CD4-positive, CD25-positive, alpha-beta regulatory T cell (primary cell): ENCODE measurements around the gene HCN3. TPM values are rescaled to one million over a fixed set of nuclear protein-coding genes. Genes with fewer than 3 reads are reported as not detected.
"Not testable (repeated sequence)": the region's sequence is repeated elsewhere in the genome, so short reads cannot be mapped to it uniquely, and the experiment has no call there.

ENCODE experiments used
- ATAC-seq, 2 donors: fragments of 150-1000 bp; cut with Tn5 transposase; one replicate each; pipeline ENCODE4 v1.10.0; 2021; ENCODE audit warnings: low read depth in 2 of 2, moderate number of reproducible peaks in 2 of 2, moderate library complexity in 1 of 2
- DNase-seq, 3 donors: peaks; one replicate each; pipeline versions ENCODE4 v3.0.0 to v3.0.0-alpha.2; 2012 to 2022; ENCODE audit warnings: mixed read lengths in 1 of 3
- H3K27ac ChIP-seq: one replicate; pipeline ENCODE4 v1.7.0; 2013; ENCODE audit warnings: mild to moderate bottlenecking, low read length; ENCODE audit not compliant: insufficient read depth, poor library complexity, severe bottlenecking
- H3K27me3 ChIP-seq: one replicate; pipeline ENCODE4 v1.7.0; 2013; ENCODE audit warnings: low read length; ENCODE audit not compliant: control insufficient read depth, insufficient read depth
- H3K36me3 ChIP-seq: one replicate; pipeline ENCODE4 v1.7.0; 2013; ENCODE audit warnings: mild to moderate bottlenecking, low read length, moderate library complexity; ENCODE audit not compliant: control insufficient read depth, insufficient read depth
- H3K4me1 ChIP-seq: 2 replicates; pipeline ENCODE4 v1.7.0; 2013; ENCODE audit warnings: mild to moderate bottlenecking, low read length; ENCODE audit not compliant: insufficient read depth, control insufficient read depth, poor library complexity, severe bottlenecking
- H3K4me3 ChIP-seq: one replicate; pipeline ENCODE4 v1.7.0; 2013; ENCODE audit warnings: low read depth, mild to moderate bottlenecking, low read length, moderate library complexity
- H3K9me3 ChIP-seq, 2 experiments: 1 replicate in 1 of 2; 2 replicates in 1 of 2; pipeline ENCODE4 v1.7.0; 2013; ENCODE audit warnings: low read length in 2 of 2, mild to moderate bottlenecking in 1 of 2, moderate library complexity in 1 of 2; ENCODE audit not compliant: control insufficient read depth in 2 of 2
- H3K27ac Mint-ChIP-seq, 3 donors: one replicate each; pipeline ENCODE4 v1.8.0; 2020 to 2022; ENCODE audit warnings: mild to moderate bottlenecking in 3 of 3, mixed read lengths in 3 of 3, moderate library complexity in 2 of 3
- H3K27me3 Mint-ChIP-seq: one replicate; pipeline ENCODE4 v1.8.0; 2022; ENCODE audit warnings: mild to moderate bottlenecking, mixed read lengths
- H3K36me3 Mint-ChIP-seq: one replicate; pipeline ENCODE4 v1.8.0; 2020; ENCODE audit warnings: mixed read lengths
- H3K4me1 Mint-ChIP-seq, 4 donors: one replicate each; pipeline ENCODE4 v1.8.0; 2020 to 2022; ENCODE audit warnings: mixed read lengths in 4 of 4, mild to moderate bottlenecking in 1 of 4
- H3K4me3 Mint-ChIP-seq, 4 donors: one replicate each; pipeline ENCODE4 v1.8.0; 2020 to 2022; ENCODE audit warnings: mild to moderate bottlenecking in 4 of 4, mixed read lengths in 4 of 4, moderate library complexity in 3 of 4
- H3K9me3 Mint-ChIP-seq, 7 donors: one replicate each; pipeline ENCODE4 v1.8.0; 2020 to 2022; ENCODE audit warnings: mixed read lengths in 7 of 7, mild to moderate bottlenecking in 3 of 7, moderate library complexity in 2 of 7
- polyA plus RNA-seq, 4 donors: library from polyadenylated mRNA; unstranded; fragments of 300-500 nt; fragmentation: Illumina TruSeq; gene quantifications; one replicate each; pipeline ENCODE4 v1.2.3, GENCODE V29; 2021
- total RNA-seq: library from RNA; stranded (reverse); gene quantifications from one replicate; pipeline ENCODE4 v1.2.3, GENCODE V29; 2022

Gene HCN3
- total RNA-seq (1.5 TPM), polyA plus RNA-seq (under 1 TPM in 3 of 4 donors, not detected in 1; 0.07 to 0.15 (median 0.11) TPM)

DNA sequence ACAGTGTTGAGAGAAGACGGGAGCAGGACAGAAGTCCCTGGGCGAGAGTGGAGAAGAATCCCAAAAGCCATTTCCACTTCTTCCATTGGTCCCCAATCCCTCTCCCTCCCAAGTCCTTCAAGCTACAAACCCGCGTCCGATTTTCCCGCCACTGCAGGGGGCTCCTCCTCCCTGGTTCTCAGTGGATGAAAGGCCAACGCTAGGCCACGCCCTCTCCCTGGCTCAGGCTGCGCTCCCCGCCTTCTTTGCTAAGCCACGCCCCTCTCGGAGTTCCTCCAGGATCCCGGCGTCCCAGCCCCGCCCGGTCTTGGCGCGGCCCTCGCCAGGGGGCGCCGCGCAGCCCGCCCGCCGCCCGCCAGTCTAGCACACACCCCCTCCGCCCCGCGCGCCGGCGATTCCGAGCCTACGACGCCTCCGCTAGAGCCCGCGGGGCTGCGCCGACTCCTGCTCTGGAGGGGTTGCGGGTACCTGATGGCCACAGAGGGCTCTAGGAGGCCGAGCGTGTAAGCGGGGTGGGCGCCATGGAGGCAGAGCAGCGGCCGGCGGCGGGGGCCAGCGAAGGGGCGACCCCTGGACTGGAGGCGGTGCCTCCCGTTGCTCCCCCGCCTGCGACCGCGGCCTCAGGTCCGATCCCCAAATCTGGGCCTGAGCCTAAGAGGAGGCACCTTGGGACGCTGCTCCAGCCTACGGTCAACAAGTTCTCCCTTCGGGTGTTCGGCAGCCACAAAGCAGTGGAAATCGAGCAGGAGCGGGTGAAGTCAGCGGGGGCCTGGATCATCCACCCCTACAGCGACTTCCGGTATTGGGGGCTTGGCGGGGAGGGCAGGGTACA, at the start of gene HCN3:
Gene HCN3 (plus strand): TSS at position 394 of the 832 bp plus-strand sequence. CDS start 128 bp downstream, at position 522.
- Histone ChIP-seq H3K4me3 (peak within 1 kb of the TSS; percentile 80), H3K4me1 (peaks cover 35% of the 10 kb centered on the region), H3K27me3 (no peaks in the 10 kb centered on the region), H3K9me3 (no peaks in the 10 kb centered on the region), H3K27ac (peak within 1 kb of the TSS; percentile 55), H3K36me3 (no peaks in the 10 kb centered on the region)
- peak; percentile 65 to 90 (median 88) for DNase-seq
- H3K4me1 Mint-ChIP-seq = peaks cover 16 to 44% (median 24%) of the 10 kb centered on the region in 4 donors
- peak within 1 kb of the TSS; percentile 38 to 70 (median 65) for H3K27ac Mint-ChIP-seq
- H3K9me3 Mint-ChIP-seq = no peaks in the 10 kb centered on the region
- ATAC-seq = peak; percentile 43 to 44
- H3K36me3 Mint-ChIP-seq = no peaks in the 10 kb centered on the region
- peaks cover 6% of the 10 kb centered on the region for H3K27me3 Mint-ChIP-seq
- peak within 1 kb of the TSS; percentile 78 to 93 (median 87) for H3K4me3 Mint-ChIP-seq

DNA sequence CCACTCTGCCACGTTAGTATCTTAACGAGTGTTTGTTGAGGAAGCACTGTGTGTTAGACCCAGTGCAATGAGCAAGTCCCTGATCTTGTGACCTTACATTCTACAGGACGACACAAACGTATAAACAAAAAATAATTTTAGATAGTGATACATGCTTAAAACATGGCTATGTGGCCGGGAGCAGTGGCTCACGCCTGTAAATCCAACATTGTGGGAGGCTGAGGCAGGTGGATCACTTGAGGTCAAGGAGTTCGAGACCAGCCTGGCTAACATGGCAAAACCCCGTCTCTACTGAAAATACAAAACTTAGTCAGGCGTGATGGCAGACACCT, 49.2 kb upstream of the HCN3 start:
- Mint-ChIP-seq H3K27ac (peak overlapping the region; percentile 84 to 97 (median 94)), H3K36me3 (no peaks in the 10 kb centered on the region)
- H3K27ac ChIP-seq = peak overlapping the region; percentile 83

DNA sequence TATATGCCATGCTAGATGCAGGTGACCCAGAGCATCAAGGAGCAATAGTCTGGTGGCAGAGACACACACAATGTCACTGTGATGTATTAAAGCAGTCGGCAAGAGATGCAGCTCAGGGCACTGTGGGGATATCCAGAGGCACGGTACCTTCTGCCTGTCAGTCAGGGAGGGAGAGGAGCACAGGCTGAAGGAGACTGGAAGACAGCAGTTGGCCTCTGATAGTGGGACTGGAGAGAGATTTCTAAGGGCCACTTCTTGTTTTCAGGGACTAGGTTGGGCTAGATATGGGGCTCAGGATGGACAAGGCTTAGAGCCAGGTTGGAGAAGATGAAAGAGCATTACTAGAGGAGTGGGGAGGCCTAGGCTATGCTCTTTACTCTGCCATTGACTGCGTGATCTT, 46.0 kb upstream of the HCN3 start:
- not testable (repeated sequence) for H3K27ac ChIP-seq, H3K9me3 Mint-ChIP-seq, H3K36me3 Mint-ChIP-seq, H3K9me3 ChIP-seq, H3K4me3 Mint-ChIP-seq, H3K36me3 ChIP-seq, ATAC-seq, H3K27me3 ChIP-seq, H3K27me3 Mint-ChIP-seq, H3K4me3 ChIP-seq, DNase-seq
- H3K4me1 ChIP-seq = peaks cover 25% of the 10 kb centered on the region
- Mint-ChIP-seq H3K27ac (peak overlapping the region in 2 of 3 donors; percentile 21 to 62), H3K4me1 (peaks cover 12 to 32% (median 15%) of the 10 kb centered on the region in 4 donors)

More for the DNA sequence above, 49.2 kb upstream of the HCN3 start:
- ATAC-seq (no peak), DNase-seq (no peak)
- H3K4me3 Mint-ChIP-seq = peak overlapping the region; percentile 86 to 97 (median 92)
- Histone ChIP-seq H3K9me3 (no peaks in the 10 kb centered on the region), H3K4me1 (peaks cover 23% of the 10 kb centered on the region), H3K27me3 (no peaks in the 10 kb centered on the region), H3K36me3 (no peaks in the 10 kb centered on the region), H3K4me3 (peak overlapping the region; percentile 90)
- no peaks in the 10 kb centered on the region for H3K27me3 Mint-ChIP-seq
- H3K4me1 Mint-ChIP-seq = peaks cover 12 to 35% (median 15%) of the 10 kb centered on the region in 4 donors
- no peaks in the 10 kb centered on the region for H3K9me3 Mint-ChIP-seq

DNA sequence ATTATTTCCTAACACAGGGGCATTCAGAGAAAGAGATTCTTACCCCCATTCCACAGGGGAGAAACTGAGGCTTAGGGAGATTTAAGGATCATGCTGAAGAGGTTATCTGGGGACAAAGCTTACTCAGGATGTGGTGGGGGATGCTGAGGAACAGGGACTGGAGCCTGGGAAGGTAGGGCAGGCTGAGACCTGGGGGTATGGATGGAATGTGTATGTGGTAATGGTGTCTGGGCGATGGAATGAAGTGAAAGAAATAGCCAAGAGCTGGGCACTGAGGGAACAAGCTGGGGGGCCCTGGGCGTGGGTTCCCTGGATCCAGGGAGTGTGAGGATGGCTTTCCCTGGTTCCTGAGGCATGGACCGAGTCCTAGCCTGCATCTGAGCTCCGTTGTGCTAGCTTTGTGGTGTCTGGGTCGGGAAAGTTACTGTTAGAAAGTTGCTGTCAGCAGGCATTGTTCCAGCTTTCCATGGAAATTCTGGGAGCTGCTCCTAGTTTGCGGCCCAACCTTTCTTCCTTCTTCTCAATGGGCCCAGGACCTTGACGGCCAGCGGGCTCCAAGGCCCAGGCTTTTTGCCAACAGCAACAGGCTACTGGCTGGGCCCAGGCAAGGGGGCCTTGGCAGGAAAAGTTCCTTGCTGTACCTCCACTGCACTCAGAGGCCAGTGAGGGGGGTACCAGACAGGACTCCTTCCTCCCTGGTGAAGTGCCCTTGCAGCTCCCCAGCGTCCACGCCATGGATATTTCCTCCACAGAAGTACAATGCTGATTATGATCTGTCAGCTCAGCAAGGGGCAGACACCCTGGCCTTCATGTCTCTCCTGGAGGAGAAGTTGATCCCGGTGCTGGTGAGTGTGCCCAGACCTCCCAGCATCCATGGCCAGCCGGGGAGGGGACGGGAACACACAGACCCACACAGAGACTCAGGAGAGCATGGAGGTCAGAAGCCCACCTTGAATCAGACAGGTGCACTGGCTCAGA, 45.0 kb upstream of the HCN3 start:
- H3K27me3 ChIP-seq, H3K9me3 Mint-ChIP-seq, H3K27ac ChIP-seq, H3K4me3 ChIP-seq, H3K27me3 Mint-ChIP-seq, H3K9me3 ChIP-seq, DNase-seq, ATAC-seq, H3K4me3 Mint-ChIP-seq: not testable (repeated sequence)
- Histone ChIP-seq H3K36me3 (peaks cover 12% of the 10 kb centered on the region), H3K4me1 (peaks cover 15% of the 10 kb centered on the region)
- Mint-ChIP-seq H3K36me3 (peaks cover 16% of the 10 kb centered on the region), H3K27ac (peak overlapping the region in 1 of 3 donors; percentile 21), H3K4me1 (peaks cover 6 to 28% (median 13%) of the 10 kb centered on the region in 4 donors)

DNA sequence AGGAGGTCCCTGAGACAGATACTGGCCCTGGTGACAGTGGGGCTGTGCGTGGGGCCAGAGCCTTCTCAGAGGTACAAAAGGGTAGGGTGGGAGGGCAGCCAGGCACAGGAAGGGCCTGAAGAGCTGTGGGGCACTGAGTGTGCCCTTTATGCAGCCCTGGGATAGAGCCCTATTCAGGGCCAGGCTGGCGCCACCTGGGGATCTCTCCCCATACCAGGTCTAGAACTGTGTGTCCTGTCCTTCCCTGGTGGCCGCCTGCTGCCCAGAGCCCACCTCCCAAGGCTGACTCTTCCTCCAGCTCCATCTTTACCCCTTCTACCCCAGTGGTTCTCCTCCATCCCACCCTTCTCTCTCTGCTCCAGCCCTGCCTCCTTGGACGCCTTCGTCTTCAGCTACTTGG, 43.8 kb upstream of the HCN3 start:
- not testable (repeated sequence) for H3K27ac ChIP-seq, H3K27ac Mint-ChIP-seq, H3K27me3 Mint-ChIP-seq, H3K4me3 Mint-ChIP-seq, ATAC-seq, DNase-seq, H3K4me1 ChIP-seq, H3K27me3 ChIP-seq, H3K9me3 ChIP-seq, H3K9me3 Mint-ChIP-seq, H3K4me3 ChIP-seq
- Mint-ChIP-seq H3K36me3 (peaks cover 20% of the 10 kb centered on the region), H3K4me1 (peaks cover 0 to 19% (median 8%) of the 10 kb centered on the region in 4 donors)
- peaks cover 12% of the 10 kb centered on the region for H3K36me3 ChIP-seq

DNA sequence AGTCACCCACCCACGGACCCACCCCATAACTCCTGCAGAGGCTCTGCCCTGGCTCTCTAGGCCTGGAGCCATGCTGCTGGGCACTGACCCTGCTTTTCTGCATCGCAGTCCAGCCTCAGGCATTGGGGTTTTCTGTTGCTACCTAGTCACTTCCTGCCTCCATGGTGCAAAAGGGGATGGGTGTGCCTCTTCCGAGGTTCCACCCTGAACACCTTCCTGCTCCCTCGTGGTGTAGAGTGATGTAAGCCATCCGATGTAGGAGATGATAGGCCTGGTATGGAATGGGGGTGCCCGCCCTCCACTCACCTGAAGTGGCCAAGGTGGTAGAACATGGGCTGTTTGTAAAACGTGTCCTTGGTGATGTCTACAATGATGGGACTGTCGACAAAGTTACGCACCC, 41.9 kb upstream of the HCN3 start:
- not testable (repeated sequence) for H3K4me1 ChIP-seq, H3K27ac ChIP-seq, H3K9me3 Mint-ChIP-seq, H3K9me3 ChIP-seq, H3K27me3 ChIP-seq, H3K27me3 Mint-ChIP-seq, H3K4me3 ChIP-seq
- DNase-seq (peak in 1 of 3 donors; percentile 34), ATAC-seq (peak in 1 of 2 donors; percentile 66)
- H3K36me3 Mint-ChIP-seq = peaks cover 23% of the 10 kb centered on the region
- H3K4me1 Mint-ChIP-seq = peaks cover 0 to 29% (median 7%) of the 10 kb centered on the region in 4 donors
- H3K36me3 ChIP-seq = peaks cover 18% of the 10 kb centered on the region
- H3K4me3 Mint-ChIP-seq = peak overlapping the region in 2 of 4 donors; percentile 31 to 48
- peak overlapping the region in 2 of 3 donors; percentile 74 to 75 for H3K27ac Mint-ChIP-seq

DNA sequence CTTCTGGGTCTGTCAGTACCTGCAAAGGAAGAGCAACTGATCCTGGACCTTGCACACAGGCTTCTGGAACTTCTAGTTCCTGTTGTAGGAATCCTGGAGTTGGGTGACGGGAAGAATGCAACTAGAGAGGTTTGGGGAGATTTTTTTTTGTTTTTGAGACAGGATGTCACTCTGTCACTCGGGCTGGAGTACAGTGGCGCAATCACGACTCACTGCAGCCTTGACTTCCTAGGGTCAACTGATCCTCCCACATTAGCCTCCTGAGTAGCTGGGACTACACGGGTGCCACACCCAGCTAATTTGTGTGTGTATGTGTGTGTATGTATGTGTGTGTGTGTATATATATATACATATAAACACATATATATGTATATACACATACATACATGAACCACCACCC, 40.8 kb upstream of the HCN3 start:
- Mint-ChIP-seq H3K4me3 (peak overlapping the region in 2 of 4 donors; percentile 58 to 72), H3K36me3 (peaks cover 23% of the 10 kb centered on the region), H3K27me3 (no peaks in the 10 kb centered on the region), H3K27ac (no peak overlapping the region), H3K4me1 (peaks cover 6 to 40% (median 17%) of the 10 kb centered on the region in 4 donors), H3K9me3 (no peaks in the 10 kb centered on the region)
- H3K9me3 ChIP-seq = no peaks in the 10 kb centered on the region
- peaks cover 16% of the 10 kb centered on the region for H3K4me1 ChIP-seq
- ATAC-seq (no peak), DNase-seq (no peak)
- no peak overlapping the region for H3K4me3 ChIP-seq
- H3K36me3 ChIP-seq = peaks cover 18% of the 10 kb centered on the region
- no peaks in the 10 kb centered on the region for H3K27me3 ChIP-seq
- H3K27ac ChIP-seq = no peak overlapping the region
